Activated effector memory CD4-positive, alpha-beta T cell treated with anti-CD3 and anti-CD28 coated beads, Interleukin-2, amount 50 U/mL, for 16 hours (primary cell): Measurements from ENCODE around the gene OGFOD3.
A peak's percentile ranks its signal among the peaks of the same experiment; 100 is the strongest.
"Not testable (repeated sequence)": the region's sequence is repeated elsewhere in the genome, so short reads cannot be mapped to it uniquely, and the experiment has no call there.

Source experiments
- DNase-seq: peaks from one replicate; pipeline ENCODE4 v3.0.0-alpha.2; 2020

OGFOD3 gene

GRCh38 chr17:82432017-82432416 is 13.6 kb upstream of the OGFOD3 start:
- no peak for DNase-seq

GRCh38 chr17:82429824-82430223 is 11.4 kb upstream of the OGFOD3 start:
- no peak for DNase-seq

- DNase-seq, result no peak
Measured at GRCh38 chr17:82428546-82428945, 10.2 kb upstream of the OGFOD3 start.

- no peak for DNase-seq
Measured at GRCh38 chr17:82424863-82425159, 6.4 kb upstream of the OGFOD3 start.

- DNase-seq, result peak; percentile 84
Measured at GRCh38 chr17:82424001-82424862, 5.8 kb upstream of the OGFOD3 start.

- no peak for DNase-seq
Measured at GRCh38 chr17:82419540-82419939, 1.2 kb upstream of the OGFOD3 start.

- no peak for DNase-seq
Measured at GRCh38 chr17:82416771-82417170, 1.6 kb downstream of the OGFOD3 start.

GRCh38 chr17:82416264-82416663 is 2.1 kb downstream of the OGFOD3 start:
- no peak for DNase-seq

GRCh38 chr17:82415786-82416185 is 2.6 kb downstream of the OGFOD3 start:
- DNase-seq, result no peak

GRCh38 chr17:82415336-82415735 is 3.0 kb downstream of the OGFOD3 start:
- DNase-seq, result no peak

GRCh38 chr17:82414548-82415281 is 3.7 kb downstream of the OGFOD3 start:
- peak; percentile 88 for DNase-seq

GRCh38 chr17:82412535-82413520 is 5.6 kb downstream of the OGFOD3 start:
- no peak for DNase-seq

GRCh38 chr17:82412081-82412480 is 6.3 kb downstream of the OGFOD3 start:
- not testable (repeated sequence) for DNase-seq

- DNase-seq, result no peak
Measured at GRCh38 chr17:82411396-82412053, 6.9 kb downstream of the OGFOD3 start.

GRCh38 chr17:82410014-82410716 is 8.2 kb downstream of the OGFOD3 start:
- DNase-seq, result no peak

GRCh38 chr17:82408938-82409318 is 9.5 kb downstream of the OGFOD3 start:
- DNase-seq, result no peak

- no peak for DNase-seq
Measured at GRCh38 chr17:82408288-82408937, 10.0 kb downstream of the OGFOD3 start.

- no peak for DNase-seq
Measured at GRCh38 chr17:82407255-82407654, 11.1 kb downstream of the OGFOD3 start.

GRCh38 chr17:82406131-82406671 is 12.2 kb downstream of the OGFOD3 start:
- no peak for DNase-seq

- DNase-seq, result no peak
Measured at GRCh38 chr17:82405051-82405450, 13.3 kb downstream of the OGFOD3 start.
